Body of pancreas (tissue), 4 donors: Measurements from ENCODE around the gene SUGCT. TPM values are rescaled to one million over a fixed set of nuclear protein-coding genes. Genes with fewer than 3 reads are reported as not detected.

ENCODE experiments used
- ATAC-seq: fragments of 150-250 bp; one replicate; pipeline ENCODE4 v1.9.1; 2016
- DNase-seq, 4 donors: peaks; one replicate each; pipeline ENCODE4 v3.0.0-alpha.2; 2019
- H3K27ac ChIP-seq, 4 donors: fragments of 200-600 bp; sonication (generic); 1 replicate in 3 of 4; 2 replicates in 1 of 4; pipeline versions ENCODE4 v1.5.1 to v1.6.1; 2016 to 2019; ENCODE audit warnings: mild to moderate bottlenecking in 1 of 4, mixed read lengths in 1 of 4, moderate library complexity in 1 of 4
- H3K27me3 ChIP-seq, 2 donors: fragments of 200-600 bp; sonication (generic); one replicate each; pipeline ENCODE4 v1.6.0; 2016; ENCODE audit warnings: mild to moderate bottlenecking in 1 of 2
- H3K36me3 ChIP-seq, 2 donors: fragments of 200-600 bp; sonication (generic); replicated peaks in 1 of 2; 2 replicates each; pipeline ENCODE4 v1.5.1; 2016; ENCODE audit warnings: low read depth in 2 of 2; ENCODE audit not compliant: insufficient read depth in 1 of 2
- H3K4me1 ChIP-seq: fragments of 200-600 bp; sonication (generic); one replicate; pipeline ENCODE4 v1.6.0; 2016
- H3K4me3 ChIP-seq, 2 donors: fragments of 200-600 bp; sonication (generic); 1 replicate in 1 of 2; 2 replicates in 1 of 2; pipeline ENCODE4 v1.5.1; 2016 to 2019
- H3K9me3 ChIP-seq, 3 donors: fragments of 200-600 bp; sonication (generic); 1 replicate in 2 of 3; 2 replicates in 1 of 3; pipeline ENCODE4 v1.5.1; 2016
- CTCF ChIP-seq, 7 experiments: fragments of 450-650 bp in 4 of 7; fragments of 200-600 bp in 3 of 7; sonication (generic) in 3 of 7; IDR thresholded peaks; one replicate each; pipeline ENCODE4 v1.5.1; 2016 to 2019; ENCODE audit warnings: antibody characterized with exemption in 7 of 7
- POLR2A ChIP-seq, 3 donors: fragments of 450-650 bp; IDR thresholded peaks; one replicate each; pipeline ENCODE4 v1.6.1; 2016; ENCODE audit warnings: antibody characterized with exemption in 3 of 3, mild to moderate bottlenecking in 2 of 3
- WGBS, 2 donors: methylation state at CpG; one replicate each; pipeline ENCODE4 v1.1.5; 2017; 5-methylcytosine and 5-hydroxymethylcytosine counted together
- intact Hi-C: fragments of 100-400 bp; cut with DNase I; formaldehyde crosslinking; loops from one replicate; pipeline ENCODE4 v1.15.1; 2023
- total RNA-seq, 2 donors: library from RNA; depleted of rRNA; stranded (reverse); fragments of >200 nt; gene quantifications; one replicate each; pipeline ENCODE4 v1.1.0, GENCODE V29; 2016

SUGCT gene
- total RNA-seq, 2 donors from 2014 or later = 0.78 to 1.3 TPM

GRCh38 chr7:40865441-40866233, 730.8 kb downstream of the SUGCT start:
- H3K27me3 ChIP-seq = no peaks in the 10 kb centered on the region
- no peak for DNase-seq
- 69 to 82% methylated on average over 10 of the region's 10 CpGs for WGBS, 2 donors
- H3K27ac ChIP-seq = no peak overlapping the region
- no peaks in the 10 kb centered on the region for H3K36me3 ChIP-seq
- TF ChIP-seq CTCF (IDR thresholded peaks at IDR 0.05) = no peak
- TF ChIP-seq POLR2A (IDR thresholded peaks at IDR 0.05) = no peak
- intact Hi-C loops = no loop called here
- H3K4me1 ChIP-seq = no peaks in the 10 kb centered on the region
- H3K4me3 ChIP-seq = no peak overlapping the region
- no peak for ATAC-seq
- H3K9me3 ChIP-seq = no peaks in the 10 kb centered on the region

- intact Hi-C loops = no loop called here
- Histone ChIP-seq H3K4me3 (no peak overlapping the region), H3K27me3 (no peaks in the 10 kb centered on the region), H3K27ac (no peak overlapping the region), H3K4me1 (no peaks in the 10 kb centered on the region), H3K36me3 (no peaks in the 10 kb centered on the region), H3K9me3 (no peaks in the 10 kb centered on the region)
- WGBS, 2 donors = 56 to 59% methylated on average over 10 of the region's 10 CpGs
- no peak for TF ChIP-seq POLR2A (IDR thresholded peaks at IDR 0.05)
- TF ChIP-seq CTCF (IDR thresholded peaks at IDR 0.05) = no peak
- DNase-seq (no peak), ATAC-seq (no peak)
Observed at GRCh38 chr7:40866601-40867000, 731.8 kb downstream of the SUGCT start.

DNA sequence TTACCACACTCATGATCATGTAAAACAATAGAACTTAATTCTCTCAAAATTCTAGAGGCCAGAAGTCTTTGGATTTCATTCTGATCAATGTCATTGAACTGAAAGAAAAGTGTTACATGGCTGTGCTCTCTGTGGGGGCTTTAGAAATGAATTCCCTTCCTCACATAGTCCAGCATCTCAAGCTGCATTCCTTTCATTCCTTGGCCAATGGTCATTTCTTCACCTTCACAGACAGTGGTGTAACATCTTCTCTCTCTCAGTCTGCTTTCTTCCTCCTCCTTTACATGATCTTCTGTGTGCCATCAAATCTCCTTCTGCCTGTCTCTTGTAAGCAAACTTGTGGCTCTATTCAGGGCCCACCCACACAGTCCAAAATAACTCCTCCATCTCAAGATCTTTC, 735.3 kb downstream of the SUGCT start:
- no peaks in the 10 kb centered on the region for H3K4me1 ChIP-seq
- no peaks in the 10 kb centered on the region for H3K36me3 ChIP-seq
- H3K27me3 ChIP-seq = no peaks in the 10 kb centered on the region
- DNase-seq = no peak
- intact Hi-C loops = no loop called here
- TF ChIP-seq POLR2A (IDR thresholded peaks at IDR 0.05) (no peak), CTCF (IDR thresholded peaks at IDR 0.05) (no peak)
- H3K27ac ChIP-seq = no peak overlapping the region
- H3K9me3 ChIP-seq = no peaks in the 10 kb centered on the region
- no peak for ATAC-seq
- H3K4me3 ChIP-seq = no peak overlapping the region

- WGBS, 2 donors = 70 to 78% methylated on average over 3 of the region's 3 CpGs
- Histone ChIP-seq H3K27me3 (no peaks in the 10 kb centered on the region), H3K36me3 (no peaks in the 10 kb centered on the region), H3K9me3 (no peaks in the 10 kb centered on the region), H3K4me1 (no peaks in the 10 kb centered on the region), H3K27ac (no peak overlapping the region), H3K4me3 (no peak overlapping the region)
- ATAC-seq = no peak
- intact Hi-C loops = no loop called here
- DNase-seq = no peak
- no peak for TF ChIP-seq CTCF (IDR thresholded peaks at IDR 0.05)
- no peak for TF ChIP-seq POLR2A (IDR thresholded peaks at IDR 0.05)
Observed at GRCh38 chr7:40873248-40873647, 738.4 kb downstream of the SUGCT start.

GRCh38 chr7:40874756-40875155, 740.0 kb downstream of the SUGCT start:
- Histone ChIP-seq H3K36me3 (no peaks in the 10 kb centered on the region), H3K4me3 (no peak overlapping the region), H3K9me3 (no peaks in the 10 kb centered on the region), H3K27ac (no peak overlapping the region), H3K4me1 (no peaks in the 10 kb centered on the region), H3K27me3 (no peaks in the 10 kb centered on the region)
- intact Hi-C loops = no loop called here
- DNase-seq (no peak), ATAC-seq (no peak)
- WGBS, 2 donors = 69 to 72% methylated on average over 4 of the region's 4 CpGs
- no peak for TF ChIP-seq CTCF (IDR thresholded peaks at IDR 0.05)
- TF ChIP-seq POLR2A (IDR thresholded peaks at IDR 0.05) = no peak
